MCF 10A (cell line): ENCODE measurements around the gene CALR3. TPM values are rescaled to one million over a fixed set of nuclear protein-coding genes. Genes with fewer than 3 reads are reported as not detected.
"Not testable (repeated sequence)": the region's sequence is repeated elsewhere in the genome, so short reads cannot be mapped to it uniquely, and the experiment has no call there.

Experiments
- BruUV-seq: library from RNA; stranded (reverse); fragments of 400-500 nt; replicated peaks from 2 replicates; lab custom pipeline; 2021; lab: Mats Ljungman, UMichigan
- CTCF ChIA-PET: fragments of 300-600 bp; sonication (Branson Sonifier 250); formaldehyde crosslinking; extraction: SDS; loops from one replicate; lab custom pipeline; 2021; ENCODE audit warnings: antibody characterized with exemption, inconsistent platforms; lab: Yijun Ruan, JAX
- POLR2A ChIA-PET: fragments of 300-600, 350-650 bp; sonication (Branson Sonifier 250); formaldehyde crosslinking; extraction: SDS; loops from one replicate; lab custom pipeline; 2020; ENCODE audit warnings: antibody characterized with exemption, inconsistent platforms; lab: Yijun Ruan, JAX
- DNase-seq: peaks from one replicate; pipeline ENCODE4 v3.0.0-alpha.2; 2018; ENCODE audit not compliant: unreplicated experiment
- H3K27ac Mint-ChIP-seq: one replicate; pipeline ENCODE4 v1.8.0; 2022; ENCODE audit warnings: mild to moderate bottlenecking, low read depth, mixed read lengths; ENCODE audit not compliant: unreplicated experiment
- H3K27me3 Mint-ChIP-seq: one replicate; pipeline ENCODE4 v1.8.0; 2022; ENCODE audit warnings: mixed read lengths; ENCODE audit not compliant: insufficient read depth, unreplicated experiment
- H3K36me3 Mint-ChIP-seq: one replicate; pipeline ENCODE4 v1.8.0; 2022; ENCODE audit warnings: mild to moderate bottlenecking, moderate library complexity, mixed read lengths; ENCODE audit not compliant: insufficient read depth, unreplicated experiment
- H3K4me1 Mint-ChIP-seq: one replicate; pipeline ENCODE4 v1.8.0; 2022; ENCODE audit warnings: mixed read lengths; ENCODE audit not compliant: insufficient read depth, unreplicated experiment
- H3K4me3 Mint-ChIP-seq: one replicate; pipeline ENCODE4 v1.8.0; 2022; ENCODE audit warnings: mild to moderate bottlenecking, moderate library complexity, mixed read lengths; ENCODE audit not compliant: unreplicated experiment
- H3K9me3 Mint-ChIP-seq: one replicate; pipeline ENCODE4 v1.8.0; 2022; ENCODE audit warnings: mixed read lengths; ENCODE audit not compliant: unreplicated experiment
- CTCF ChIP-seq: fragments of 200-600 bp; IDR thresholded peaks from one replicate; pipeline ENCODE4 v1.8.0; 2022; ENCODE audit warnings: antibody characterized with exemption, mild to moderate bottlenecking; ENCODE audit not compliant: unreplicated experiment
- intact Hi-C: fragments of 100-400 bp; cut with micrococcal nuclease; formaldehyde crosslinking; loops from 2 replicates; pipeline ENCODE4 v1.14.1; 2022
- total RNA-seq: library from RNA; stranded (reverse); gene quantifications from 2 replicates; pipeline ENCODE4 v1.2.3, GENCODE V29; 2022

The CALR3 gene
- total RNA-seq, 1 experiment from 2014 or later, result not detected

GRCh38 chr19:16518061-16518460 lies 22.1 kb upstream of the CALR3 start:
- TF ChIP-seq CTCF, result no peak
- H3K27ac Mint-ChIP-seq, result no peak overlapping the region
- peaks cover 72% of the 10 kb centered on the region for H3K36me3 Mint-ChIP-seq
- H3K4me1 Mint-ChIP-seq, result no peaks in the 10 kb centered on the region
- CTCF ChIA-PET, result no interaction called here
- no peak overlapping the region for H3K4me3 Mint-ChIP-seq
- H3K9me3 Mint-ChIP-seq, result no peaks in the 10 kb centered on the region
- intact Hi-C loops, result no loop called here
- no peak for DNase-seq
- POLR2A ChIA-PET, result interaction anchor here (0.5 to 1.7 kb wide), 2 partner anchors 12 to 16 kb away, joined by 3 to 4 read pairs; no protein-coding TSS in a partner anchor
- BruUV-seq, result TSS peak; percentile 69
- H3K27me3 Mint-ChIP-seq, result no peaks in the 10 kb centered on the region

- ChIA-PET POLR2A (interaction anchor here (1.7 kb wide), 1 partner anchor 11 kb away, joined by 4 read pairs; no protein-coding TSS in a partner anchor), CTCF (no interaction called here)
- intact Hi-C loops, result no loop called here
- H3K27me3 Mint-ChIP-seq, result no peaks in the 10 kb centered on the region
- DNase-seq, result no peak
- H3K36me3 Mint-ChIP-seq, result peaks cover 82% of the 10 kb centered on the region
- H3K27ac Mint-ChIP-seq, result no peak overlapping the region
- no TSS peak for BruUV-seq
- no peaks in the 10 kb centered on the region for H3K4me1 Mint-ChIP-seq
- H3K9me3 Mint-ChIP-seq, result no peaks in the 10 kb centered on the region
- H3K4me3 Mint-ChIP-seq, result no peak overlapping the region
- TF ChIP-seq CTCF, result no peak
Measured at GRCh38 chr19:16516923-16517610, 21.1 kb upstream of the CALR3 start.

GRCh38 chr19:16516381-16516780 lies 20.4 kb upstream of the CALR3 start:
- Mint-ChIP-seq H3K9me3 (no peaks in the 10 kb centered on the region), H3K27ac (no peak overlapping the region), H3K36me3 (peaks cover 87% of the 10 kb centered on the region), H3K27me3 (no peaks in the 10 kb centered on the region), H3K4me3 (no peak overlapping the region), H3K4me1 (no peaks in the 10 kb centered on the region)
- no TSS peak for BruUV-seq
- DNase-seq, result no peak
- CTCF ChIA-PET, result no interaction called here
- TF ChIP-seq CTCF, result no peak
- intact Hi-C loops, result no loop called here
- POLR2A ChIA-PET, result no interaction called here

- Mint-ChIP-seq H3K9me3 (no peaks in the 10 kb centered on the region), H3K27me3 (no peaks in the 10 kb centered on the region), H3K36me3 (peaks cover 77% of the 10 kb centered on the region), H3K4me3 (no peak overlapping the region), H3K27ac (no peak overlapping the region), H3K4me1 (no peaks in the 10 kb centered on the region)
- intact Hi-C loops, result loop anchor here (5.0 kb wide), 1 partner anchor 72 kb away; no protein-coding TSS in a partner anchor
- CTCF ChIA-PET, result interaction anchor here (0.6 kb wide), 2 partner anchors 10 to 132 kb away, joined by 4 read pairs; no protein-coding TSS in a partner anchor
- DNase-seq, result no peak
- POLR2A ChIA-PET, result interaction anchor here (0.9 kb wide), 1 partner anchor 18 kb away, joined by 6 read pairs; the partner anchor contains the start of gene C19orf44
- no peak for TF ChIP-seq CTCF
- BruUV-seq, result no TSS peak
Measured at GRCh38 chr19:16514383-16515019, 18.5 kb upstream of the CALR3 start.

GRCh38 chr19:16512611-16513010 lies 16.6 kb upstream of the CALR3 start:
- H3K27me3 Mint-ChIP-seq, BruUV-seq, POLR2A ChIA-PET, H3K9me3 Mint-ChIP-seq, DNase-seq, H3K27ac Mint-ChIP-seq, H3K4me3 Mint-ChIP-seq, H3K4me1 Mint-ChIP-seq: not testable (repeated sequence)
- peaks cover 62% of the 10 kb centered on the region for H3K36me3 Mint-ChIP-seq
- CTCF ChIA-PET, result interaction anchor here (0.6 kb wide), 1 partner anchor 1164 kb away, joined by 3 read pairs; no protein-coding TSS in a partner anchor
- intact Hi-C loops, result loop anchor here (5.0 kb wide), 1 partner anchor 70 kb away; no protein-coding TSS in a partner anchor
